ENCODE measurements around the gene TOX4. TPM values are rescaled to one million over a fixed set of nuclear protein-coding genes. Genes with fewer than 3 reads are reported as not detected.
"Not testable (repeated sequence)": the region's sequence is repeated elsewhere in the genome, so short reads cannot be mapped to it uniquely, and the experiment has no call there.

Gene TOX4
- total RNA-seq, 4 donors from 2014 or later: 19.4 to 78.0 (median 59.0) TPM

GRCh38 chr14:21440859-21441258 is 36.1 kb upstream of the TOX4 start:
- no peaks in the 10 kb centered on the region for H3K27me3 ChIP-seq
- no peak for DNase-seq
- H3K36me3 ChIP-seq: no peaks in the 10 kb centered on the region
- intact Hi-C loops (cut with DNase I; ENCODE audit: low total_unique reads): no loop called here
- no peak overlapping the region for H3K27ac ChIP-seq
- H3K9me3 ChIP-seq: no peaks in the 10 kb centered on the region
- no peak overlapping the region for H3K4me3 ChIP-seq
- H3K4me1 ChIP-seq: peaks cover 0 to 7% of the 10 kb centered on the region in 2 donors
- no peak for TF ChIP-seq POLR2A (IDR thresholded peaks at IDR 0.05)
- no peak for TF ChIP-seq CTCF (IDR thresholded peaks at IDR 0.05)

- H3K9me3 ChIP-seq; H3K27ac ChIP-seq; H3K27me3 ChIP-seq; H3K4me1 ChIP-seq; intact Hi-C loops (cut with DNase I; ENCODE audit: low total_unique reads); DNase-seq; H3K4me3 ChIP-seq; H3K36me3 ChIP-seq: not testable (repeated sequence)
Observed at GRCh38 chr14:21442657-21443056, 34.3 kb upstream of the TOX4 start.

GRCh38 chr14:21449899-21450216 is 27.1 kb upstream of the TOX4 start:
- DNase-seq: no peak
- Histone ChIP-seq H3K4me1 (peaks cover 0 to 4% of the 10 kb centered on the region in 2 donors), H3K9me3 (no peaks in the 10 kb centered on the region), H3K36me3 (no peaks in the 10 kb centered on the region), H3K4me3 (no peak overlapping the region), H3K27ac (no peak overlapping the region), H3K27me3 (no peaks in the 10 kb centered on the region)
- intact Hi-C loops (cut with DNase I; ENCODE audit: low total_unique reads): no loop called here
- no peak for TF ChIP-seq POLR2A (IDR thresholded peaks at IDR 0.05)
- TF ChIP-seq CTCF (IDR thresholded peaks at IDR 0.05): no peak

- peaks cover 0 to 7% of the 10 kb centered on the region in 2 donors for H3K4me1 ChIP-seq
- TF ChIP-seq CTCF (IDR thresholded peaks at IDR 0.05) (no peak), POLR2A (IDR thresholded peaks at IDR 0.05) (no peak)
- H3K36me3 ChIP-seq: no peaks in the 10 kb centered on the region
- peak overlapping the region; percentile 87 to 98 for H3K27ac ChIP-seq
- intact Hi-C loops (cut with DNase I; ENCODE audit: low total_unique reads): no loop called here
- H3K4me3 ChIP-seq: peak overlapping the region; percentile 86 to 89
- no peak for DNase-seq
- no peaks in the 10 kb centered on the region for H3K27me3 ChIP-seq
- no peaks in the 10 kb centered on the region for H3K9me3 ChIP-seq
Observed at GRCh38 chr14:21454843-21455544, 22.0 kb upstream of the TOX4 start.

GRCh38 chr14:21455592-21455911 is 21.4 kb upstream of the TOX4 start:
- no peak for TF ChIP-seq POLR2A (IDR thresholded peaks at IDR 0.05)
- no peak for TF ChIP-seq CTCF (IDR thresholded peaks at IDR 0.05)
- DNase-seq: no peak
- no peaks in the 10 kb centered on the region for H3K27me3 ChIP-seq
- peak overlapping the region; percentile 87 to 98 for H3K27ac ChIP-seq
- H3K4me1 ChIP-seq: peaks cover 0 to 7% of the 10 kb centered on the region in 2 donors
- H3K9me3 ChIP-seq: no peaks in the 10 kb centered on the region
- H3K36me3 ChIP-seq: no peaks in the 10 kb centered on the region
- intact Hi-C loops (cut with DNase I; ENCODE audit: low total_unique reads): no loop called here
- peak overlapping the region; percentile 86 to 89 for H3K4me3 ChIP-seq
